Measurements from ENCODE around the gene TMEM131L.
"Not testable (repeated sequence)": the region's sequence is repeated elsewhere in the genome, so short reads cannot be mapped to it uniquely, and the experiment has no call there.

The TMEM131L gene

GRCh38 chr4:153663667-153664066 lies 197.5 kb downstream of the TMEM131L start:
- Mint-ChIP-seq H3K27me3 (ENCODE audit: low read depth) (peaks cover 11% of the 10 kb centered on the region), H3K4me3 (no peak overlapping the region), H3K27ac (no peak overlapping the region), H3K4me1 (no peaks in the 10 kb centered on the region), H3K36me3 (ENCODE audit: low read depth) (peaks cover 4% of the 10 kb centered on the region), H3K9me3 (peaks cover 19% of the 10 kb centered on the region)
- TF ChIP-seq CTCF (IDR thresholded peaks at IDR 0.05; ENCODE audit: unreplicated experiment in 3 of 3), result no peak

- H3K27ac Mint-ChIP-seq; H3K36me3 Mint-ChIP-seq (ENCODE audit: low read depth); H3K4me3 Mint-ChIP-seq; H3K4me1 Mint-ChIP-seq: not testable (repeated sequence)
- Mint-ChIP-seq H3K9me3 (peaks cover 23% of the 10 kb centered on the region), H3K27me3 (ENCODE audit: low read depth) (peaks cover 21% of the 10 kb centered on the region)
These were observed 200.3 kb downstream of the TMEM131L start for GRCh38 chr4:153666505-153666904.

GRCh38 chr4:153668647-153669046 lies 202.5 kb downstream of the TMEM131L start:
- Mint-ChIP-seq H3K4me1 (no peaks in the 10 kb centered on the region), H3K9me3 (peaks cover 20% of the 10 kb centered on the region)

GRCh38 chr4:153669838-153670237 lies 203.7 kb downstream of the TMEM131L start:
- H3K36me3 Mint-ChIP-seq (ENCODE audit: low read depth), result no peaks in the 10 kb centered on the region
- H3K9me3 Mint-ChIP-seq, result peaks cover 23% of the 10 kb centered on the region
- TF ChIP-seq CTCF (IDR thresholded peaks at IDR 0.05; ENCODE audit: unreplicated experiment in 3 of 3), result no peak
- H3K27me3 Mint-ChIP-seq (ENCODE audit: low read depth), result peaks cover 22% of the 10 kb centered on the region
- no peak overlapping the region for H3K4me3 Mint-ChIP-seq
- H3K4me1 Mint-ChIP-seq, result no peaks in the 10 kb centered on the region
- no peak overlapping the region for H3K27ac Mint-ChIP-seq

More at GRCh38 chr4:153668647-153669046, 202.5 kb downstream of the TMEM131L start:
- TF ChIP-seq CTCF (IDR thresholded peaks at IDR 0.05; ENCODE audit: unreplicated experiment in 3 of 3), result no peak
- Mint-ChIP-seq H3K27ac (no peak overlapping the region), H3K36me3 (ENCODE audit: low read depth) (no peaks in the 10 kb centered on the region), H3K27me3 (ENCODE audit: low read depth) (peaks cover 22% of the 10 kb centered on the region), H3K4me3 (no peak overlapping the region)

GRCh38 chr4:153676486-153676885 lies 210.3 kb downstream of the TMEM131L start:
- H3K9me3 Mint-ChIP-seq, result peaks cover 34% of the 10 kb centered on the region
- no peak overlapping the region for H3K4me3 Mint-ChIP-seq
- peaks cover 3% of the 10 kb centered on the region for H3K27me3 Mint-ChIP-seq (ENCODE audit: low read depth)
- H3K27ac Mint-ChIP-seq, result no peak overlapping the region
- no peaks in the 10 kb centered on the region for H3K36me3 Mint-ChIP-seq (ENCODE audit: low read depth)
- TF ChIP-seq CTCF (IDR thresholded peaks at IDR 0.05; ENCODE audit: unreplicated experiment in 3 of 3), result no peak
- H3K4me1 Mint-ChIP-seq, result no peaks in the 10 kb centered on the region

- H3K4me3 Mint-ChIP-seq, result no peak overlapping the region
- H3K9me3 Mint-ChIP-seq, result peaks cover 33% of the 10 kb centered on the region
These were observed 210.8 kb downstream of the TMEM131L start for GRCh38 chr4:153676984-153677383.

More at GRCh38 chr4:153676984-153677383, 210.8 kb downstream of the TMEM131L start:
- H3K27me3 Mint-ChIP-seq (ENCODE audit: low read depth), result peaks cover 7% of the 10 kb centered on the region
- TF ChIP-seq CTCF (IDR thresholded peaks at IDR 0.05; ENCODE audit: unreplicated experiment in 3 of 3), result no peak
- no peaks in the 10 kb centered on the region for H3K4me1 Mint-ChIP-seq
- H3K27ac Mint-ChIP-seq, result no peak overlapping the region
- H3K36me3 Mint-ChIP-seq (ENCODE audit: low read depth), result no peaks in the 10 kb centered on the region
